IPS-20b (cell line): Measurements from ENCODE around the gene COX14.
"Not testable (repeated sequence)": the region's sequence is repeated elsewhere in the genome, so short reads cannot be mapped to it uniquely, and the experiment has no call there.

ENCODE experiments used
- H3K27ac ChIP-seq: one replicate; pipeline ENCODE4 v1.5.1; 2013; ENCODE audit warnings: low read length
- H3K27me3 ChIP-seq: 2 replicates; pipeline ENCODE4 v1.6.1; 2013; ENCODE audit warnings: mild to moderate bottlenecking, low read length, inconsistent platforms; ENCODE audit not compliant: insufficient read depth
- H3K36me3 ChIP-seq: 2 replicates; pipeline ENCODE4 v1.6.1; 2013; ENCODE audit warnings: low read depth, mild to moderate bottlenecking, inconsistent platforms, low read length, moderate library complexity; ENCODE audit not compliant: insufficient read depth
- H3K4me1 ChIP-seq: 2 replicates; pipeline ENCODE4 v1.6.1; 2013; ENCODE audit warnings: mild to moderate bottlenecking, control low read depth, inconsistent platforms, low read length, moderate library complexity; ENCODE audit not compliant: insufficient read depth
- H3K4me3 ChIP-seq: 2 replicates; pipeline ENCODE4 v1.5.1; 2013; ENCODE audit warnings: mild to moderate bottlenecking, low read length, inconsistent platforms
- H3K9ac ChIP-seq: 2 replicates; pipeline ENCODE4 v1.6.1; 2013; ENCODE audit warnings: low read depth, mild to moderate bottlenecking, inconsistent platforms, low read length, moderate library complexity
- H3K9me3 ChIP-seq: 2 replicates; pipeline ENCODE4 v1.6.1; 2013; ENCODE audit warnings: mild to moderate bottlenecking, low read depth, low read length, inconsistent platforms; ENCODE audit not compliant: insufficient read depth

The COX14 gene

DNA sequence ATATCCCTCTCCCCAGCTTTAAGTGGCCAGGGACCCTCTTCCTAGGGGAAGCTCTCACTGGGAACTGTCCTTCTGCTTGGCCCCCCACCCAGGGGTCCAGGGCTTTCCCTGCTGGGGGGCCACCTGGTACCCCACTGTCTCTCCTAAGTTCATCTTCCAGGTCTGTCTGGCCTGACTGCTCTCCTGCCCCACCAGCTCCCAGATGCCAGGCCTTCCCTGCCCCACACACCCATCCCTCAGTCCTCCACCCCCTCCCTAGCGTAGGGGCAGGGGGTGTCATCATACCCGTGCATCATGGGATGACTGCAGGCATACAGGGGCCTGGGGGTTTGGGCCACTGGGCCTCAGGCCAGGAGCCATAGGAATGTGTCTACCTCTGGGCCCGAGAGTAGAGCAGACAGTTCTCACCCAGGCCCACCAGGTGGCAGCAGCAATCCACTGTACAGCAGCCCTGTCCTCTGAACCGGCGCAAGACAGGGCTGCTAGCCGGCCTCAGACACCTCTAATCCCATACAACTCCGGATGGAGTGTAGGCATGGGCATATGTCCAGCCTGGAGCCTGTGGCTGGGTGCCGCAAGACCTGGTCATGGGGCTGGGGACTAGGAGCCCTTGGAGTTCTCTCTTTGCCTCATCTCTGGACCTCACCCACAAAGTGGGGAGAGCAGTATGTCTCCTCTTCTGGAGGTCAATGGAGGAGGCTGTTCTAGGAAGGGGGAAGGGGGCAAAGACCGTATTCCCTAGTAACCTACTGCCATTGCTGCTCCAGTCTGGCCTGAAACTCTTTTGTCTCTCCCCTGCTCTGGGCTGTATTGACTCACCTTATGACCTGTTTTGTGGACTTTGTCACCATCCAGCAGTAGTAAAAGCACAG is 36.9 kb upstream of the COX14 start:
- no peaks in the 10 kb centered on the region for H3K9me3 ChIP-seq
- peaks cover 7% of the 10 kb centered on the region for H3K27me3 ChIP-seq
- H3K9ac ChIP-seq: no peak overlapping the region
- H3K27ac ChIP-seq: no peak overlapping the region
- H3K36me3 ChIP-seq: no peaks in the 10 kb centered on the region
- no peak overlapping the region for H3K4me3 ChIP-seq
- no peaks in the 10 kb centered on the region for H3K4me1 ChIP-seq

DNA sequence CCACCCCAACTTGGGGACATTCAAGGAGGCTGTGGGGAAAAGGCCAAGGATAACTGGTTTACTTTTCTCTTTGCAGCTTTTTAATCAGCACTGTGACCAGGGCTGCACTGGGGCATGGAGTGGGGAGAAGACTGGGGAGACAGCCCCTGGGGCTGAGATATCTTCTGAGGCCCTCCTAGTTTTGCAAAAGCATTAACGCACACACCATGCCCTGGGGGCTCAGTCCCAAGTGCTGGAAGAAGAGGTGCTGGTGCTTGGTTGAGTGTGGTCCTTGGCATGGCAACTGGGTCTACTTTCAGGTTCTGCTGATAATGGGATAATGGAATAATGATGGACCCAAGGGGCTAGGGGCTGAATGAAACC is 36.2 kb upstream of the COX14 start:
- H3K27me3 ChIP-seq: peaks cover 14% of the 10 kb centered on the region
- H3K36me3 ChIP-seq: no peaks in the 10 kb centered on the region
- no peak overlapping the region for H3K27ac ChIP-seq
- H3K4me3 ChIP-seq: no peak overlapping the region
- no peaks in the 10 kb centered on the region for H3K9me3 ChIP-seq
- H3K4me1 ChIP-seq: no peaks in the 10 kb centered on the region
- H3K9ac ChIP-seq: no peak overlapping the region

DNA sequence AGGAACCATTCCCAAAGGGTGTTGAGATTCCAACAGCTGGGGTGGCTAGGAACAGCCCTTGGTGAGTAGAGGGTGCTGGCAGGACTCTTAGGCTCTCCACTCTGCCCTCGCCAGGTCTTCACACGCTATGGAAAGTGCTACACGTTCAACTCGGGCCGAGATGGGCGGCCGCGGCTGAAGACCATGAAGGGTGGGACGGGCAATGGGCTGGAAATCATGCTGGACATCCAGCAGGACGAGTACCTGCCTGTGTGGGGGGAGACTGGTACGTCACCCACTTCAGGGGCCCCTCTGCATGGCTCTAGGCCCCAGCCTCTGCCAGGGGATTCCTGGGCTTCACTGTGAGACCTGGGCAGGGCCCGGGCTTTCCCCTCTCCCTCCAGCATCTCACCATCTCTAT is 34.9 kb upstream of the COX14 start:
- peaks cover 26% of the 10 kb centered on the region for H3K27me3 ChIP-seq
- H3K9me3 ChIP-seq: no peaks in the 10 kb centered on the region
- H3K36me3 ChIP-seq: no peaks in the 10 kb centered on the region

DNA sequence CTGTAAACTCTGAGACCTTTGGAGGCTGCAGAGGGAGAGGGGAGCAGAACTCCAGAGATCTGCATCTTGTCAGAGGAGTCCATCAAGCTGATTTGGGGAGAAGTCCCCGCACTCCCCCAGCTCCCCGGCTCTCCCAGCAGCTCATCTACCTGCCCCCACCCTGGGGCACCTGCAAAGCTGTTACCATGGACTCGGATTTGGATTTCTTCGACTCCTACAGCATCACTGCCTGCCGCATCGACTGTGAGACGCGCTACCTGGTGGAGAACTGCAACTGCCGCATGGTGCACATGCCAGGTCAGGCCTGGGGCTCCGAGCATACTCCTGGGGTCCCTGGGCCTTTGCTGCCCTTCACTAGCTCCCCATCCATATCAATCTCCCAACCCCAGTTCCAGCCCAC is 33.8 kb upstream of the COX14 start:
- H3K36me3 ChIP-seq: no peaks in the 10 kb centered on the region
- H3K9ac ChIP-seq: no peak overlapping the region
- no peak overlapping the region for H3K27ac ChIP-seq
- H3K27me3 ChIP-seq: peaks cover 28% of the 10 kb centered on the region
- no peaks in the 10 kb centered on the region for H3K4me1 ChIP-seq
- H3K4me3 ChIP-seq: no peak overlapping the region
- H3K9me3 ChIP-seq: no peaks in the 10 kb centered on the region

More for the DNA sequence above, 34.9 kb upstream of the COX14 start:
- H3K4me3 ChIP-seq: no peak overlapping the region
- no peak overlapping the region for H3K27ac ChIP-seq
- no peak overlapping the region for H3K9ac ChIP-seq
- H3K4me1 ChIP-seq: no peaks in the 10 kb centered on the region

DNA sequence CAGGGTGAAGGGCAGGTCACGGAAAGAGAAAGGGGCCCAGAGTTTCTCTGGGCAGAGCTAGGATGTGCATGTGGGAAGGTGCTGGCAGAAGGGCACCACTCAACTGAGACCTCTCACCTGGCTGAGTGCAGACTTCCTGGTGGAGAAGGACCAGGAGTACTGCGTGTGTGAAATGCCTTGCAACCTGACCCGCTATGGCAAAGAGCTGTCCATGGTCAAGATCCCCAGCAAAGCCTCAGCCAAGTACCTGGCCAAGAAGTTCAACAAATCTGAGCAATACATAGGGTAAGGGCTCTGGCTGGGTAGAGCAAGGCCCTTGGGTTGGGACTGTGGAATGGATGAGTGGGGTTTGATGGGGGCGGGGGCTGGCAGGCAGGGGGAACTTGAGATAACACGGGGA is 32.3 kb upstream of the COX14 start:
- Histone ChIP-seq H3K4me1 (no peaks in the 10 kb centered on the region), H3K27ac (no peak overlapping the region), H3K9me3 (no peaks in the 10 kb centered on the region), H3K9ac (no peak overlapping the region), H3K36me3 (no peaks in the 10 kb centered on the region), H3K27me3 (peaks cover 28% of the 10 kb centered on the region), H3K4me3 (no peak overlapping the region)

DNA sequence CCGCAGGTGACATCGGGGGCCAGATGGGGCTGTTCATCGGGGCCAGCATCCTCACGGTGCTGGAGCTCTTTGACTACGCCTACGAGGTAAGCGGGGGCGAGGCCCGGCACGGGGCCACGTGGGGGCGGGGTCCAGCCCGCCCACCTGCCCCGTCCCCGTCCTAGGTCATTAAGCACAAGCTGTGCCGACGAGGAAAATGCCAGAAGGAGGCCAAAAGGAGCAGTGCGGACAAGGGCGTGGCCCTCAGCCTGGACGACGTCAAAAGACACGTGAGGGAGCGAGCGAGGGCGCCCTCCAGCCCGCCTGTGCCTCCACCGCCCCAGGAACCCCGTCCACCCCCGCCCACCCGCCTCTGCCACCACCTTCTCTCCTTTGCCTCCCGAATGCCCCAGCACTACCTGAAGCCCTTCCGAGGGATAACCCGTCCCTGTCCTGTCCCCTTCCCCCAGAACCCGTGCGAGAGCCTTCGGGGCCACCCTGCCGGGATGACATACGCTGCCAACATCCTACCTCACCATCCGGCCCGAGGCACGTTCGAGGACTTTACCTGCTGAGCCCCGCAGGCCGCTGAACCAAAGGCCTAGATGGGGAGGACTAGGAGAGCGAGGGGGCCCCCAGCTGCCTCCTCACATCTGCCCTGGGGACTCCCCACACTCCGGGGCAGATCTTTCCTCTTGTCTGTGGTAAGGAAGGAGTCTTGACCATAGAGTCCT is 30.8 kb upstream of the COX14 start:
- H3K36me3 ChIP-seq: no peaks in the 10 kb centered on the region
- H3K9ac ChIP-seq: no peak overlapping the region
- no peak overlapping the region for H3K4me3 ChIP-seq
- H3K27me3 ChIP-seq: peaks cover 28% of the 10 kb centered on the region
- no peaks in the 10 kb centered on the region for H3K9me3 ChIP-seq
- no peak overlapping the region for H3K27ac ChIP-seq
- H3K4me1 ChIP-seq: no peaks in the 10 kb centered on the region

DNA sequence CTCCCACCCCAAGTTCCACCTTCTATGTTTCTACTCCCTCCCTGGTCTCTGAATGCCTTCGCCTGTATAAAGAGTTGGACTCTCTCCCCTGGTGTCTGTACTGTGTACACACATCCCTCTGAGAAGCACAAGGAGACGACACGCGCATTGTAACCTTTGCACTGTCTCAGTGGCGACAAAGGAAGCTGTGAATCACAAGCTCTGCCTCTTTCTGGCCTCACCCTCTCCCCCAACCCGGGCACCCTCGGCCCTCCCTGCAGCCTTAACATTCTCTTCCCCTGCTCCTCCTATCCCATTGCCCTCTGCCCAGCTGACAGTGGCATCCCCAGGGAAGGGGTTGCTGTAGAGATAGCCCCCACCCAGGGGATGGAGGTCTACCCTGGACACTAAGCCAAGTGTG is 29.4 kb upstream of the COX14 start:
- Histone ChIP-seq H3K27ac (no peak overlapping the region), H3K4me3 (no peak overlapping the region), H3K4me1 (no peaks in the 10 kb centered on the region)

DNA sequence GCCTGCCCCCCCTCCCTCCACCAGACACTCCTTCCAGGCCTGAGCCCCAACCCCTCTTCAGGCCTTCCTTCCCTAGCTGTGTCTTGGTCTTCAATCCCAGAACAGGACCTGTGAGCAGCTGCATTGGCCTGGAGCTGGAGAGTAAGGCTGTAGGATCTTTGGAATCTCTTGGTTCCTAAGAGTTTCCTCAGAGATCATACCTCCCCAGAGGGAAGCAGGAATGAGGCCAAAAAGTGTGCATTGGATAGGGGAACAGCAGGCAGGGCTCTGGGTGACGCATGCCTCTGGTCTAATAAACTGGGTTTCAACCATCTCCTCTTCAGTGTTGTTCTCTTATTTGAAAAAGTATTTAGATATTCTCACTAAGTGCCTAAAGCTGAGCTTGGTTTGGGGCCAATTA is 28.7 kb upstream of the COX14 start:
- no peak overlapping the region for H3K4me3 ChIP-seq
- H3K27me3 ChIP-seq: peaks cover 28% of the 10 kb centered on the region
- H3K4me1 ChIP-seq: no peaks in the 10 kb centered on the region
- H3K9ac ChIP-seq: no peak overlapping the region
- no peaks in the 10 kb centered on the region for H3K9me3 ChIP-seq
- no peak overlapping the region for H3K27ac ChIP-seq
- peaks cover 20% of the 10 kb centered on the region for H3K36me3 ChIP-seq

More for the DNA sequence above, 29.4 kb upstream of the COX14 start:
- peaks cover 28% of the 10 kb centered on the region for H3K27me3 ChIP-seq
- no peak overlapping the region for H3K9ac ChIP-seq
- peaks cover 13% of the 10 kb centered on the region for H3K36me3 ChIP-seq
- H3K9me3 ChIP-seq: no peaks in the 10 kb centered on the region

DNA sequence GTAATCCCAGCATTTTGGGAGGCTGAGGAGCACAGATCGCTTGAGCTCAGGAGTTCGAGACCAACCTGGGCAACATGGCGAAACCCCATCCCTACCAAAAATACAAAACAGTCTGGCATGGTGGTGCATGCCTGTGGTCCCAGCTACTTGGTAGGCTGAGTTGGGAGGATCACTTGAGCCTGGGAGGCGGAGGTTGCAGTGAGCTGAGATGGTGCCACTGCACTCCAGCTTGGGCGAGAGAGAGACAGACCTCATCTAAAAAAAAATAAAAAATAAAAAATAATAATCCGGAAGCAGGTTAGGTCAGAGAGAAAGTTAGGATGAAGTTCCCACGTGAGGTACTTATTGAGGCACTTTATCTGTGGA is 27.6 kb upstream of the COX14 start:
- Histone ChIP-seq H3K9ac (peak overlapping the region; percentile 87), H3K4me3 (peak overlapping the region; percentile 95), H3K36me3 (peaks cover 31% of the 10 kb centered on the region), H3K27me3 (peaks cover 28% of the 10 kb centered on the region)
- not testable (repeated sequence) for H3K4me1 ChIP-seq, H3K27ac ChIP-seq, H3K9me3 ChIP-seq

DNA sequence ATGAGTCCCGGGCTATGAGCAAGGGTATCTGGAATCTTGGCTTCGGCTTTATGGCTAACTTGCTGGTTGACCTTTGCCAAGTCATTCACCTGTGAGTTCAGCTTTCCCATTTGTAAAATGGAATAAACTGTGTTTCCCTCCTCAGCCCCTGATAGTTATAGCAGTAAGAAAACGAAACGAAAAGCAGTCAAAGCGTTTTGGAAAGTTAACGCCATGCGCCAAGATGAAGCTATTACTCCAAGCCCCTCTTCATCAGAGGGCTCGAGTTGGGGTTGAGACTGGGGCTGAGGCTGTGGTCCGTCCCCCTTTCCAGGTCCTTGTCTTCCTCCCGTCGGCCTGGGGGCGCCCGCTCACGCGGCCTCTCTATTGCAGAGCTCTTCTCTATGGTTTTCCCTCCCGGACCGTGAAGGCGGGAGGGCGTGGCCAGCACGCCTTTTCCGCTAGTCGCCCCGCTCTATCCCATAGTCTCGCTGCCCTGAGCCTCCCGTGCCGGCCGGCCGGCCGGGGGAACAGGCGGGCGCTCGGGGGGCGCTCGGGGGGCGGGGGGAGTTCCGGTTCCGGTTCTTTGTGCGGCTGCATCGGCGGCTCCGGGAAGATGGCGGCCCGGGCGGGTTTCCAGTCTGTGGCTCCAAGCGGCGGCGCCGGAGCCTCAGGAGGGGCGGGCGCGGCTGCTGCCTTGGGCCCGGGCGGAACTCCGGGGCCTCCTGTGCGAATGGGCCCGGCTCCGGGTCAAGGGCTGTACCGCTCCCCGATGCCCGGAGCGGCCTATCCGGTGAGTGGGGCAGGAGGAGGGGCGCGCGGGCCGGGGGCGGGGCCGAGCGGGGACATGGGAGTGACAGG is 27.0 kb upstream of the COX14 start, which contains the start of gene SMARCD1:
TSS of gene SMARCD1 (plus strand) at position 568 of the 840 bp plus-strand sequence. CDS start at position 596, 28 bp downstream.
- Histone ChIP-seq H3K36me3 (peaks cover 37% of the 10 kb centered on the region), H3K27ac (peak within 1 kb of the TSS; percentile 30), H3K9ac (peak within 1 kb of the TSS; percentile 87), H3K4me1 (no peaks in the 10 kb centered on the region), H3K27me3 (peaks cover 23% of the 10 kb centered on the region), H3K4me3 (peak within 1 kb of the TSS; percentile 95), H3K9me3 (no peaks in the 10 kb centered on the region)

DNA sequence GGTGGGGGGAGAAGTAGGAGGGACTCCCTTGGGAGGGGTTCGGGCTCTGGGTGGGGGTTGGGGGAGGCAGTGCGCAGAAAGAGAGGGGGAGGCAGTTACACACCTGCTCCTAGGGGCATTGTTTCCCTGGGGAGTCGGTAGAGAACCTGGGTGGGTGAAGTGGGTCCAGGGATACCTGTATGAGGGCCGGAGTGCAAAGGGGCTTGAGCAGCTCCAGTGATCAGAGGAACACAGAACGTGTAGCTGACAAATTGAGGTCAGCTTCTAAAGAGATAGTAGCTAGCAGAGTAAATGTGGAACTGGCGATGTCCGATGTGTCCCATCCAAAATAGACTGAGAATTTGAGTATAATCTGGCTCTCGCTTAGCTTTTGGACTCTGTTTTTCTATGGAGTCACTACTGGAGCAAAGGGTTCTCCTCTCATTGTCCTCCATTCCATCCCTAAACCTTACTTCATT is 26.4 kb upstream of the COX14 start:
- Histone ChIP-seq H3K4me1 (no peaks in the 10 kb centered on the region), H3K36me3 (peaks cover 43% of the 10 kb centered on the region), H3K27me3 (peaks cover 16% of the 10 kb centered on the region), H3K4me3 (peak overlapping the region; percentile 95), H3K9ac (peak overlapping the region; percentile 86), H3K9me3 (no peaks in the 10 kb centered on the region), H3K27ac (peak overlapping the region; percentile 30)
